Islet precursor cell (in vitro differentiated cells): ENCODE results near the gene SIGLEC7.

ENCODE experiments used
- DNase-seq: peaks from one replicate; pipeline ENCODE4 v3.0.0-alpha.2; 2018

Gene SIGLEC7

GRCh38 chr19:51139299-51140014 lies 2.6 kb upstream of the SIGLEC7 start:
- DNase-seq: peak; percentile 20

DNA sequence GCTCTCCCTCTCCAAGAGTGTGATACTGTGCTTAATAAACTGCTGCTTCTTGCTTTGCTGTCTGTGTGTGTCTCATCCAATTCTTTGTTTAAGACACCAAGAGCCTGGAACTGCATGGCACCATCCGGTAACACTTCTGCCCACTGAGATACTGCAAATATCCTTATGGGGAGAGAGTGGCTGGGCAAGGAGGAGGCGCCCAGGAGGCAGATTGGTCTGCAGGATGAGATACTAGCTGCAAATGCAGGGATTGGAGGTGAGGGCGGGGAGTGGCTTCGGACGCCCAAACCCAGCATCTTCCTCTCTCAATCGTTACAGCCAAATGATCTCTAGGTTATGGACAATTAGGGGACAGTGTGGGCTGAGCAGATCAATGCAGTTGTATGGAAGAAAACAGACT lies 1.7 kb upstream of the SIGLEC7 start:
- peak; percentile 43 for DNase-seq

DNA sequence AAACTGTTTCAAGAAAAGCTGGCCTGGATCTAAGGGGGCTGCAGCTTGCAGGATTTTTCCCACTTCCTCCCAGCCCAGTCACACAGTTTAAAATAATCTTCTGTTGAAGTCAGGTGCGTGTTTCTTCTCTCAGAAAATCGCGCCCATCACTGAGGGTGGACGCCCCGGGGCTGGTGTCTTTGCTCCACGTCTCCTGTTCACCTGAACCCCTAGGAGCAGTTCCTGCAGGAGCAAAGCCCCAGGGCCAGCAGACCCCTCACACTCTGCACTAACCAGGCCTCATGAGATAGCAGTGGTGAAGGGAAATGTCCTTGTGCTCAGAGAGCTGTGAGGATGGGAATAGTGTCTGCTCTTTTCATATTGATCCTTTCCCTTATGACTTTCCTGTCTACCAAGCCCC lies 920 bp upstream of the SIGLEC7 start:
- DNase-seq: peak; percentile 22

GRCh38 chr19:51142809-51143475 lies 841 bp downstream of the SIGLEC7 start:
- peak; percentile 11 for DNase-seq

GRCh38 chr19:51143486-51143885 lies 1.4 kb downstream of the SIGLEC7 start:
- peak; percentile 31 for DNase-seq

DNA sequence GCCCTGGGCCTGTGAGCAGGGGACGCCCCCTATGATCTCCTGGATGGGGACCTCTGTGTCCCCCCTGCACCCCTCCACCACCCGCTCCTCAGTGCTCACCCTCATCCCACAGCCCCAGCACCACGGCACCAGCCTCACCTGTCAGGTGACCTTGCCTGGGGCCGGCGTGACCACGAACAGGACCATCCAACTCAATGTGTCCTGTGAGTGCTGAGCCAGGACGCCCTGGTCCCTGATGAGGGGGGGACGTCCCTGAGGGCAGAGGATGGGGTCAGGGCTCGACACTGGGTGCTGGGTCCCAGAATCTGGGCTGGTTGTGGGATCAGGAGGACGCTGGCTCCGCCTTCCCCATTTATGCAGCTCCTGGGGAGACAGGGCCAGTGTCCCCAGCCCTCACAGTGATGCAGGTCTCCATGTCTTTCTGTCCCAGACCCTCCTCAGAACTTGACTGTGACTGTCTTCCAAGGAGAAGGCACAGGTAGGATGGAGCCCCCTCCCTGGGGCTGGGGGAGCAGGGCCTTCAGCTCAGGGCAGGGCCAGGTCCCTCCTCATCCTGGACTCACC lies 2.5 kb downstream of the SIGLEC7 start:
- DNase-seq: peak; percentile 38

DNA sequence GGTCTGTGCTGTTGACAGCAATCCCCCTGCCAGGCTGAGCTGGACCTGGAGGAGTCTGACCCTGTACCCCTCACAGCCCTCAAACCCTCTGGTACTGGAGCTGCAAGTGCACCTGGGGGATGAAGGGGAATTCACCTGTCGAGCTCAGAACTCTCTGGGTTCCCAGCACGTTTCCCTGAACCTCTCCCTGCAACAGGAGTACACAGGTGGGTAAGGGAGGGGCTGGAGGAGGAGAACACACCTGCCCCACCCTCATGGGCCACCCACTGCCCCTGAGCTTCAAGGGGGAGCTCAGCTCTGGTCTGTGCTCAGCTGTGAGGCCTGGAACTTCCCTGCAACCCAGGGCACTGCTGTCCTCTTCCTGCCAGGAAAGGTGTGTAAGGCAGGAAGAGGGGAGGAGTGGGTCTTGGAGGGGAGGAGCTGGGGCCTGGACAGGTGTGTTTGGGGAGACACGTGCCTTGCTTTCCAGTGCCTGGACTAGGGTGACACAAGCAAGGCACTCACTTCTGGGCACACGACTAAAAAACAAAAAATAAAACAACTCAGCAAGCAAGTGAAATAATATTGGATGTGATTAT lies 3.9 kb downstream of the SIGLEC7 start:
- peak; percentile 43 for DNase-seq

GRCh38 chr19:51146751-51147150 lies 4.7 kb downstream of the SIGLEC7 start:
- peak; percentile 29 for DNase-seq

DNA sequence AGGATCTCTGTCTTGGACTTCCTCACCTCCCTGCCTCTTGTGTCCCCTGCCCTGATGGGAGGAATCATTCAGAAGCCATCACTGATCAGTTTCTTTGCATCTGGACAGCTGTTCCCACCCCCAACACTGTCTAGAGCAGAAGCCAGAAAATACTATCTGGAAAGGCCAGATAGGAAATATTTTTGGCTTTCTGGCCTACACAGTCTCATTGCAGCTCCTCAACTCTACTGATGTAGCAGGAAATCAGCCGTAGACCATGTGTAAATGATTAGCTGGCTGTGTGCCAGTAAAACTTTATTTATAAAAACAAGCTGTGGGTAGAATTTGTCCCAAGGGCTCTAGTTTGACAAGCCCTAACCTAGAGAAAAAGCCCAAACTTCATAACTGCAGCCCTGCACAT lies 5.6 kb downstream of the SIGLEC7 start:
- peak; percentile 19 for DNase-seq

DNA sequence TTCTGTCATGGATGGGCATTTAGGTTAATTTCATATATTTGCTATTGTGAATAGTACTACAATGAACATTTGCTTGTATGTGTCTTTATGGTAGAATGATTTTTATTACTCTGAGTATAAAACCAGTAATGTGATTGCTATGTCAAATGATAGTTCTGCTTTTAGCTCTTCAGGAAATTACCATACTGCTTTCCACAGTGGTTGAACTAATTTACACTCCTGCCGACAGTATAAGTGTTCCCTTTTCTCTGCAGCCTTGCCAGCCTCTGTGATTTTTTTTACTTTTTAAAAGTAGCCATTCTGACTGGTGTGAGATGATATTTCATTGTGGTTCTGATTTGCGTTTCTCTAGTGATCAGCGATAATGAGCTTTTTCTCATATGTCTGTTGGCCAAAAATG lies 6.5 kb downstream of the SIGLEC7 start:
- no peak for DNase-seq

DNA sequence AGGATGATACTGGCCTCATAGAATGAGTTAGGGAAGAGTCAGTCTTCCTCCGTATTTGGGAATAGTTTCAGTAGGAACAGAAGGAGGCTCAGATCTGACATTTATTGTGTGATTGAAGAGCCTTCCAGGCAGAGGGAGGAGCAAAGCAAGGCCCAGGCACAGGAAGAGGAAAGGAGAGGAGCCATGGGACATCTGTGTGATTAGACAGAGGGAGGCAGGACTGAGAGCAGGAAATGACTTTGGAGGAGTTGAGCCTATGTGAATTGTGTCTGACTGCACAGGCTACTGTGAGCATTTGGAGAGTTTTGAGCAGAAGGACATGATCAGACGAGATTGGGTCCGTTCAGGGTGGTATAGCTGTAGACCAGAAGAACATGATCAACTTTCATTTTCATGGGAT lies 8.5 kb downstream of the SIGLEC7 start:
- peak; percentile 19 for DNase-seq

DNA sequence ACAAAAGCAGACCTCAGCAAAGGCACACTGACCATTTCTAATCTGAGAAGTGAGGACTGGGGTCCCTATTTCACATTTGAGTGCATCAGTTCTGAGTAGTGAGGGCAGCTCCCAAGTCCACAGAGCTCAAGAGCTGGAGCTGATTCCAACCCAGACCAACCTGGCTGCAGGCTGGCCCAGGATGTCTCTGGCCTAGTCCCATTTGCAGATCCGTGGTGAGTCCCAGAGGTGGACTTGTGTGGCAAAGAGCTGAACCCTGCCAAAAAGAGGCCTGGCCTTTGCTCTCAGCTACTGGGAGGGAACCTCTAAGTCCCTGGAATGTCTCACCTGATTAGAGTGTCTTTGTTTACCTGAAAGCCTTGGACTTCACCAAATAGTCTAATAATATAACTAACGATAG lies 14.6 kb downstream of the SIGLEC7 start:
- peak; percentile 46 for DNase-seq

DNA sequence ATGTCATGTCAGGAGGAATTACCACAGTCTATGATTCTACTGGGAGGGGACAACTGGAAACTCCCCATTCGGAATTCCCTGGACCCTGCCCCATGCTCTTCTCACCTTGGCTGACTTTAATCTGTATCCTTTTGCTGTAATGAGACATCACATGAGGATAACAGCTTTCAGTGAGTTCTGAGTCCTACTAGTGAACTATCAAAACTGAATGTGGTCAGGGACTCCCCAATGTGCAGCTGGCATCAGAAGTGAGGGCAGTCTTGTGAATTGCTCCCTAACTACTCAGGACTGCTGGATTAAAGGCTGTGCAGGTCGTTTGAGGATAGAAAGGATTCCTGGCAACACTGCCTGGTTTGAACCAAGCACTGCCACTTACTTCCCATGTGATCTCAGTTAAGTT lies 15.2 kb downstream of the SIGLEC7 start:
- DNase-seq: no peak

DNA sequence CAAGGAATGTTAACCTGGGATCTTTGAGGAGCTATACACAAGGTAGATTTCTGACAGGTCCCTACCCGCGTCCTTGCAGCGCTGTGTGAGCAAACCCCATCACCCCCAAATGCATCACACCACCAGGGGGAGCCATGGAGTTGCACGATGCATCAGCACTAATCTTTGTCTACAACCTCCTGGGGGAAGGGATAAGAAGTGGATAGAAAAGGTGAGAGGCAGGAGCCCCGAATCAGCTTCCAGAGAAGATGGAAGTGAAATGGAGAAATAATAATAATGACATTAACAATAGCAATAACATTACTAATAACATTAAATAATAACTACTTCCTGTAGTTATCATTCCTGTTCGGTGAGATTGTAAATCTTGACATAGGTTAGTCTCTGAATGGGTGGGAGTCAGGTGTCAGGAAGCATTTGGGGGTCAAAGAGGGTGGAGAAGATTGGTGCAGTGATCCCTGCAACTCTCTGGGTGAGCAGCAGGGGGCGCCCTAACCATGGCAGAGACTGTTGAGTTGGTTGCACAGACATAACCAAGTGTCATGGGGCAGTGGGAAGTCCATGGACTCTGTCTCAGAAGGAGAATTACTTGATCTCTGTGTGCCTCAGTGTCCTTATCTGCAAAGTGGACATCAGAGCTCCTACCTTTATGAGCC lies 16.5 kb downstream of the SIGLEC7 start:
- DNase-seq: peak; percentile 57

GRCh38 chr19:51159656-51160055 lies 17.6 kb downstream of the SIGLEC7 start:
- DNase-seq: peak; percentile 19

DNA sequence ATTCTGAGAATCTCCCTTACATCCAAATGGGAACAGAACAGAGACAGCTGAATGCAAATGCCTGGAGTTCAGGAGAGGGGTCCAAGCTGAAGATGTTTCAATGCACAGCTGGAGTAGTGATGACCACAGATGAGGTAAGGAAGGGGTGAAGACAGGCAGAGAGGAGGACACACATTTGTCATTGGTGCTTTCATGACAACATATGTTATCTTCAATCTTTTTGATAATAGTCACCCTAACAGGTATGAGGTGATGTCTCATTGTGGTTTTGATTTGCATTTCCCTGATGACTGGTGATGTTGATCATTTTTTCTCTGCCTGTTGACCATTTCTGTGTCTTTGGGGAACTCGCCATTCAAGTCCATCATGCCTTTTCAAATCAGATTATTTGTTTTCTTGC lies 19.2 kb downstream of the SIGLEC7 start:
- DNase-seq: peak; percentile 15

DNA sequence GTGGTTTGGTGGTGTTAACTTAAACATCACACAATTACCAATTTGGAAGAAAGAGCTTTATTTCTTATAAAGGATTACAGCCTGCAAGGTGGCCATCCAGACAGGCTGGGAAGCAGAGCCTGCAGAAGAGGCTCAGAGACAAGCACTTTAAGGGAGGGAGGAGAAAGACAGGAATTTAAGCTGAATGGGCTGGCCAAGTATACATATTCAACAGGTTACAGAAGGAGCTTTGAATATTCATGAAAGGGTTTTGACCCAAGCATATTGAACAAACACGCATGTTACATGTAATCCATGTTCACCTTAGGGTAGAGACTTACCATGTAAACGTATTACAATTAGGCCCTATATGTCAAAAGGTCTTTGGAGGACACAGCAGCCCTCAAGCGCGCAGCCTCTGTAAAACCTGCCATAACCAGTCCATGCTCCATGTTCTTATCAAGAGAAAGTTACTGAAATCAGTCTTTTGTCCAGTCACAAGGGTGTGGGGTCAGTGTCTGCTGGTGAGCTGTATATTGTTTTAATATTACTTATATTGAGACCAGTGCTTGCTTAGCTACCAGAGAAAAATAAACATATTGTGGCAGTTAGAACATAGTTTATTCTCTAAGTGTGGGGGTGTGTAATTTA lies 19.9 kb downstream of the SIGLEC7 start:
- peak; percentile 22 for DNase-seq

GRCh38 chr19:51163257-51163656 lies 21.2 kb downstream of the SIGLEC7 start:
- peak; percentile 35 for DNase-seq

- no peak for DNase-seq
These were observed 22.1 kb downstream of the SIGLEC7 start for GRCh38 chr19:51164215-51164614.

GRCh38 chr19:51166846-51167490 lies 24.9 kb downstream of the SIGLEC7 start:
- DNase-seq: peak; percentile 40

DNA sequence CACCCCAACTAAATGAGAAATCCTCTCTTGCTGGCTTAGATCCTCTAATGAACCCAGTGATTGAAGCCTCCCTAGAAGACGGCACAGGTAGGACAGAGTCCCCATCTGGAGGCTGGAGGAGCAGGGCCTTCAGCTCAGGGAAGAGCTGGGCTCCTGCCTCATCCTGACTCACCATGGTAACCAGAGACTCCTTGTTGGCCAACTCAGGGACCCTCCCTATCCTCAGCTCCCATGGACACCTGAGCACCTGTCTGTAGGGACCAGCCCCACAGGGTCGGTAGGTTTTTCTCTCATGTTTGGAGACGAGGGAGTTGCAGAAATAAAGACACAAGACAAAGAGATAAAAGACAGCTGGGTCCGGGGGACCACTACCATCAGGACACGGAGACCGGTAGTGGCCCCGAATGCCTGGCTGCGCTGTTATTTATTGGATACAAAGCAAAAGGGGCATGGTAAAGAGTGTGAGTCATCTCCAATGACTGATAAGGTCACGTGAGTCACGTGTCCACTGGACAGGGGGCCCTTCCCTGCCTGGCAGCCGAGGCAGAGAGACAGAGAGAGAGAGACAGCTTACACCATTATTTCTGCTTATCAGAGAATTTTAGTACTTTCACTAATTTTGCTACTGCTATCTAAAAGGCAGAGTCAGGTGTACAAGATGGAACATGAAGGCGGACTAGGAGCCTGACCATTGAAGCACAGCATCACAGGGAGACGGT lies 26.6 kb downstream of the SIGLEC7 start:
- peak; percentile 14 for DNase-seq
